Gastrocnemius medialis (tissue), 4 donors: ENCODE results near the gene ZDHHC14. TPM values are rescaled to one million over a fixed set of nuclear protein-coding genes. Genes with fewer than 3 reads are reported as not detected.
"Not testable (repeated sequence)": the region's sequence is repeated elsewhere in the genome, so short reads cannot be mapped to it uniquely, and the experiment has no call there.

ENCODE experiments used
- ATAC-seq, 2 donors: fragments of 150-250 bp; one replicate each; pipeline ENCODE4 v1.9.1; 2016
- DNase-seq, 2 donors: peaks; one replicate each; pipeline ENCODE4 v3.0.0-alpha.2; 2019
- H3K27ac ChIP-seq, 4 donors: fragments of 200-600 bp; sonication (generic); 1 replicate in 1 of 4; 2 replicates in 3 of 4; pipeline ENCODE4 v1.5.1; 2016 to 2018; ENCODE audit warnings: mild to moderate bottlenecking in 2 of 4, moderate library complexity in 1 of 4
- H3K27me3 ChIP-seq, 3 donors: fragments of 200-600 bp; sonication (generic) in 2 of 3; 1 replicate in 1 of 3; 2 replicates in 2 of 3; pipeline versions ENCODE4 v1.5.1 to v1.6.0; 2016 to 2019; ENCODE audit warnings: mild to moderate bottlenecking in 1 of 3, moderate library complexity in 1 of 3
- H3K36me3 ChIP-seq, 2 donors: fragments of 200-600 bp; sonication (generic) in 1 of 2; one replicate each; pipeline ENCODE4 v1.5.1; 2017 to 2018
- H3K4me1 ChIP-seq, 2 donors: fragments of 200-600 bp; sonication (generic) in 1 of 2; one replicate each; pipeline ENCODE4 v1.5.1; 2016 to 2017; ENCODE audit warnings: mild to moderate bottlenecking in 2 of 2
- H3K4me3 ChIP-seq, 4 donors: fragments of 200-600 bp; sonication (generic) in 3 of 4; 1 replicate in 1 of 4; 2 replicates in 3 of 4; pipeline ENCODE4 v1.5.1; 2016 to 2019; ENCODE audit warnings: mild to moderate bottlenecking in 2 of 4
- H3K9me3 ChIP-seq, 3 donors: fragments of 200-600 bp; sonication (generic) in 2 of 3; 1 replicate in 1 of 3; 2 replicates in 2 of 3; pipeline ENCODE4 v1.5.1; 2016 to 2019
- POLR2A ChIP-seq, 2 donors: fragments of 450-650 bp; IDR thresholded peaks; one replicate each; pipeline ENCODE4 v1.6.1; 2017; ENCODE audit warnings: antibody characterized with exemption in 2 of 2, mild to moderate bottlenecking in 2 of 2, moderate library complexity in 2 of 2
- in situ Hi-C, 4 donors: fragments of 200-750 bp; cut with MboI; loops; one replicate each; pipeline versions ENCODE4 v1.15.0 to v1.8.0; 2017; ENCODE audit warnings: low sequenced_read_pairs in 4 of 4
- intact Hi-C: fragments of 100-400 bp; cut with DNase I; formaldehyde crosslinking; loops from one replicate; pipeline ENCODE4 v1.15.1; 2023; ENCODE audit warnings: low total_unique reads
- total RNA-seq, 4 donors: library from RNA; depleted of rRNA; stranded (reverse); fragments of >200 nt; gene quantifications; one replicate each; pipeline versions ENCODE4 v1.1.0 to v1.2.3, GENCODE V29; 2016
- TF ChIP-seq, protein P1 (sequence below), 5 experiments: fragments of 450-650 bp in 3 of 5; fragments of 200-600 bp in 2 of 5; sonication (generic) in 2 of 5; IDR thresholded peaks in 4 of 5; conservative IDR thresholded peaks in 1 of 5; 1 replicate in 4 of 5; 2 replicates in 1 of 5; pipeline ENCODE4 v1.5.1; 2016 to 2019; ENCODE audit warnings: antibody characterized with exemption in 5 of 5, mild to moderate bottlenecking in 3 of 5, moderate library complexity in 3 of 5

ZDHHC14 gene
- total RNA-seq, 4 donors from 2014 or later: 3.7 to 7.7 (median 5.9) TPM

DNA sequence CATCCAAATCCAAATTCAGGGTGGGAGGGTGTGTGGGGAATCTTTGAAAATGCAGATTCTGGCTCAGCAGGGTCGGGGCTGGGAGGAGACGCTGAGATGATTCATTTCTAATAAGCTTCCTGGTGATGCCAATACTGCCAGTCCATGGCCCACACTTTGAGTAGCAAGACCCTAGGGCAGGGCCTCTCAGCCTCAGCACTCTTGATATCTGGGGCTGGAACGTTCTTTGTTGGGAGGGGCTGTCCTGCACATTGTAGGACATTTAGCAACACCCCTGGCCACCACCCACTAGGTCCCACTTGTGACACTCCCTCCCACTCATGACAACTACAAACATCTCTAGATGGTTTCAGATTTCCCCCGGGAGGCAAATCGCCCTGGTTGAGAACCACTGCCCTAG lies 191.0 kb downstream of the ZDHHC14 start:
- no peaks in the 10 kb centered on the region for H3K9me3 ChIP-seq
- H3K27me3 ChIP-seq: no peaks in the 10 kb centered on the region
- no peak overlapping the region for H3K27ac ChIP-seq
- H3K4me3 ChIP-seq: no peak overlapping the region
- no peaks in the 10 kb centered on the region for H3K36me3 ChIP-seq
- DNase-seq (no peak), ATAC-seq (peak; percentile 29 to 33)
- TF ChIP-seq, protein P1, sequence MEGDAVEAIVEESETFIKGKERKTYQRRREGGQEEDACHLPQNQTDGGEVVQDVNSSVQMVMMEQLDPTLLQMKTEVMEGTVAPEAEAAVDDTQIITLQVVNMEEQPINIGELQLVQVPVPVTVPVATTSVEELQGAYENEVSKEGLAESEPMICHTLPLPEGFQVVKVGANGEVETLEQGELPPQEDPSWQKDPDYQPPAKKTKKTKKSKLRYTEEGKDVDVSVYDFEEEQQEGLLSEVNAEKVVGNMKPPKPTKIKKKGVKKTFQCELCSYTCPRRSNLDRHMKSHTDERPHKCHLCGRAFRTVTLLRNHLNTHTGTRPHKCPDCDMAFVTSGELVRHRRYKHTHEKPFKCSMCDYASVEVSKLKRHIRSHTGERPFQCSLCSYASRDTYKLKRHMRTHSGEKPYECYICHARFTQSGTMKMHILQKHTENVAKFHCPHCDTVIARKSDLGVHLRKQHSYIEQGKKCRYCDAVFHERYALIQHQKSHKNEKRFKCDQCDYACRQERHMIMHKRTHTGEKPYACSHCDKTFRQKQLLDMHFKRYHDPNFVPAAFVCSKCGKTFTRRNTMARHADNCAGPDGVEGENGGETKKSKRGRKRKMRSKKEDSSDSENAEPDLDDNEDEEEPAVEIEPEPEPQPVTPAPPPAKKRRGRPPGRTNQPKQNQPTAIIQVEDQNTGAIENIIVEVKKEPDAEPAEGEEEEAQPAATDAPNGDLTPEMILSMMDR (IDR thresholded peaks at IDR 0.05 in 4 of 5, conservative IDR thresholded peaks at IDR 0.05 in 1 of 5): no peak
- peaks cover 4 to 21% of the 10 kb centered on the region in 2 donors for H3K4me1 ChIP-seq
- in situ Hi-C loops (loop anchor here in 1 of 4 donors (10.0 kb wide), 1 partner anchor 257 kb away; no protein-coding TSS in a partner anchor), intact Hi-C loops (no loop called here)

DNA sequence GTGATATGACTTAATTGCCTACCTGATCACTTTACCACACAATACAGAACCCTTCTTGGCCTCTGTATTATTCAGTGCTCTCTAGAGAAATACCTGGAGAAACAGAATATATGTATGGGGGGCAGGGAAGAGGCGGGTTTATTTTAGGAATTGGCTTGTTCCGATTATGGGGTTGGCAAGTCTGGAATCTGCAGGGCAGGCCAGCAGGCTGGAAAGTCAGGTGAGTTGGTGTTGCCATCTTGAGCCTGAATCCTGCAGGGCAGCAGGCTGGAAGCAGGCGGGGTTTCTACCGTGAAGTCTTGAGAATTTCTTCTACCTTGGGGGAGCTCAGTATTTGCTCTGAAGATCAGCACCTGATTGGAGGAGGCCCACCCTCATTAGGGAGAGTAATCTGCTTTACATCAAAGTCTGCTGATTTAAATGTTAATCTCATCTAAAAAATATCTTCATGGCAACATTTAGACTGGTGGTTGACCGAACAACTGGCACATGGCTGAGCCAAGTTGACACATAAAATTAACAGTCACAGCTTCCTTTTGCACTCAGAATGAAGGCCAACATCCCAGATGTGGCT lies 193.9 kb downstream of the ZDHHC14 start:
- Histone ChIP-seq H3K4me3 (no peak overlapping the region), H3K9me3 (no peaks in the 10 kb centered on the region), H3K27ac (no peak overlapping the region), H3K27me3 (no peaks in the 10 kb centered on the region), H3K36me3 (no peaks in the 10 kb centered on the region), H3K4me1 (peaks cover 4 to 21% of the 10 kb centered on the region in 2 donors)
- in situ Hi-C loops (loop anchor here in 2 of 4 donors (10.0 to 25.0 kb wide), 2 partner anchors 188 to 260 kb away; partner anchors contain the start of gene ZDHHC14 (in 2 of the 2)), intact Hi-C loops (loop anchor here (2.0 to 5.0 kb wide), 2 partner anchors 193 to 260 kb away; partner anchors contain the start of gene ZDHHC14)
- peak; percentile 34 to 37 for DNase-seq
- ATAC-seq: peak; percentile 71 to 86
- TF ChIP-seq, protein P1 (IDR thresholded peaks at IDR 0.05 in 4 of 5, conservative IDR thresholded peaks at IDR 0.05 in 1 of 5): peak in 3 of 5 experiments; percentile 11 to 44 (median 20)
- TF ChIP-seq POLR2A (IDR thresholded peaks at IDR 0.05): no peak

- Histone ChIP-seq H3K4me1 (peaks cover 4 to 21% of the 10 kb centered on the region in 2 donors), H3K4me3 (no peak overlapping the region), H3K27ac (no peak overlapping the region), H3K27me3 (no peaks in the 10 kb centered on the region), H3K9me3 (no peaks in the 10 kb centered on the region), H3K36me3 (no peaks in the 10 kb centered on the region)
- ATAC-seq (no peak), DNase-seq (no peak)
- intact Hi-C loops (loop anchor here (2.0 to 5.0 kb wide), 2 partner anchors 193 to 261 kb away; partner anchors contain the start of gene ZDHHC14), in situ Hi-C loops (loop anchor here in 2 of 4 donors (10.0 to 25.0 kb wide), 2 partner anchors 188 to 261 kb away; partner anchors contain the start of gene ZDHHC14 (in 2 of the 2))
- no peak for TF ChIP-seq POLR2A (IDR thresholded peaks at IDR 0.05)
- TF ChIP-seq, protein P1 (IDR thresholded peaks at IDR 0.05 in 4 of 5, conservative IDR thresholded peaks at IDR 0.05 in 1 of 5): no peak
Observed at GRCh38 chr6:157575436-157576145, 194.6 kb downstream of the ZDHHC14 start.

DNA sequence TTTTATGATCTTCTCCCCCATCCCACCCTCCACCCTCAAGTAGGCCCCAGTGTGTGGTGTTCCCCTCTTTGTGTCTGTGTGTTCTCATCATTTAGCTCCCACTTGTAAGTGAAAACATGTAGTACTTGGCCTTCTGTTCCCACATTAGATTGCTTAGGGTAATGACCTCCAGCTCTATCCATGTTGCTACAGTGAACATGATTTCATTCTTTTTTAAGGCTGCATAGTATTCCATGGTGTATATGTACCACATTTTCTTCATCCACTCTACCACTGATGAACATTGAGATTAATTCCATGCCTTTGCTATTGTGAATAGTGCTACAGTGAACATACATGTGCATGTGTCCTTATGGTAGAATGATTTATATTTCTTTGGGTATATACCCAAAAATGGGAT lies 196.0 kb downstream of the ZDHHC14 start:
- H3K27ac ChIP-seq, ATAC-seq: not testable (repeated sequence)
- intact Hi-C loops: loop anchor here (5.0 kb wide), 1 partner anchor 195 kb away; the partner anchor contains the start of gene ZDHHC14

DNA sequence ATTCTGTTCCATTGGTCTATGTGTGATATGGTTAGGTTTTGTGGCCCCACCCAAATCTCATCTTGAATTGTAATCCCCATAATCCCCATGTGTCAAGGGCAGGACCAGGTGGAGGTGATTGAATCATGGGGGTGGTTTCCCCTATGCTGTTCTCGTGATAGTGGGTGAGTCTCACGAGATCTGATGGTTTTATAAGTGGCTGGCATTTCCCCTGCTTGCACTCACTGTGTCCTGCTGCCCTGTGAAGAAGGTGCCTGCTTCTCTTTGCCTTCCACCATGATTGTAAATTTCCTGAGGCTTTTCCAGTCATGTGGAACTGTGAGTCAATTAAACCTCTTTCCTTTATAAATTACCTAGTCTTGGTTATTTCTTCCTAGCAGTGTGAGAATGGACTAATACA lies 197.5 kb downstream of the ZDHHC14 start:
- H3K4me3 ChIP-seq, H3K27me3 ChIP-seq, H3K36me3 ChIP-seq, DNase-seq, ATAC-seq, H3K27ac ChIP-seq, H3K9me3 ChIP-seq: not testable (repeated sequence)
- intact Hi-C loops (loop anchor here (5.0 kb wide), 1 partner anchor 196 kb away; the partner anchor contains the start of gene ZDHHC14), in situ Hi-C loops (loop anchor here in 2 of 4 donors (10.0 to 25.0 kb wide), 2 partner anchors 191 to 264 kb away; partner anchors contain the start of gene ZDHHC14 (in 2 of the 2))
- peaks cover 4 to 14% of the 10 kb centered on the region in 2 donors for H3K4me1 ChIP-seq

More for the DNA sequence above, 196.0 kb downstream of the ZDHHC14 start:
- peaks cover 4 to 16% of the 10 kb centered on the region in 2 donors for H3K4me1 ChIP-seq
- H3K27me3 ChIP-seq, DNase-seq, H3K4me3 ChIP-seq, H3K9me3 ChIP-seq, H3K36me3 ChIP-seq: not testable (repeated sequence)
- in situ Hi-C loops: loop anchor here in 2 of 4 donors (10.0 to 25.0 kb wide), 2 partner anchors 190 to 262 kb away; partner anchors contain the start of gene ZDHHC14 (in 2 of the 2)
